ENCODE measurements around the gene ATP6V0B. TPM values are rescaled to one million over a fixed set of nuclear protein-coding genes. Genes with fewer than 3 reads are reported as not detected.

ATP6V0B gene
- total and polyA plus RNA-seq, 11 donors: 71.4 to 235 (median 93.2) TPM

DNA sequence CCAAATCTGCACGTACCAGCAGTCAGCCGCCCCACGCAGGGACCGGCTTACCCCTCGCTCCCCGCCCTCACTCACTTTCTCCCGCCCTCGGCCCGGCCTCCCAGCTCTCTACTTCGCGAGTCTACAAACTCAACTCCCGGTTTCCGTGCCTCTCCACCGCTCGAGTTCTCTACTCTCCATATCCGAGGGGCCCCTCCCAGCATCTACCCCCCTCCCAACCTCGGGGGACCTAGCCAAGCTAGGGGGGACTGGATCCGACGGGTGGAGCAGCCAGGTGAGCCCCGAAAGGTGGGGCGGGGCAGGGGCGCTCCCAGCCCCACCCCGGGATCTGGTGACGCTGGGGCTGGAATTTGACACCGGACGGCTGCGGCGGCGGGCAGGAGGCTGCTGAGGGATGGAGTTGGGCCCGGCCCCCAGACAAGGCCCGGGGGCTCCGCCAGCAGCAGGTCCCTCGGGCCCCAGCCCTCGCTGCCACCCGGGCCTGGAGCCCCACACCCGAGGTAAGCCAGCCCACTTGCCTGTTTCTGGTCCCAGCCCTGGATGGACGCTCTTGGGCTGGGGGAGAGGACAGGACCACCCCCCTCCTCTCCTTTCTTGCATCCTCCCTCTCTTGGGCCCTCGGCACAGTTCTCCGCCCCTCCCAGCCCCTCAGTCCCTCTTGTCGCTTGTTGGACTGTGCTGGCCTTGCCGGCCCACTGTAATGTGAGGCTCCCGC lies 41.2 kb upstream of the ATP6V0B start, which contains the start of gene ARTN:
TSS of gene ARTN (plus strand) at position 416 of the 715 bp plus-strand sequence. CDS start 1,856 bp downstream, outside the sequence.
- Histone ChIP-seq H3K4me3 (peak within 1 kb of the TSS in 10 of 12 donors; percentile 12 to 48 (median 41)), H3K27me3 (peaks cover 3 to 23% (median 9%) of the 10 kb centered on the region in 9 donors), H3K9me3 (no peaks in the 10 kb centered on the region), H3K36me3 (peaks cover 0 to 7% (median 0%) of the 10 kb centered on the region in 9 donors), H3K4me1 (peaks cover 3 to 28% (median 18%) of the 10 kb centered on the region in 12 donors), H3K27ac (no peak within 1 kb of the TSS)
- intact Hi-C loops (cut with DNase I): loop anchor here (1.0 to 10.0 kb wide), 6 partner anchors 96 to 409 kb away; no protein-coding TSS in a partner anchor
- ATAC-seq (peak in 1 of 4 donors; percentile 8), DNase-seq (peak in 1 of 5 donors; percentile 27)
- WGBS, 4 donors: 3 to 6% (median 5%) methylated on average over 21 to 42 of the region's 42 CpGs
- TF ChIP-seq POLR2A (IDR thresholded peaks at IDR 0.05): no peak
- TF ChIP-seq, protein P1, sequence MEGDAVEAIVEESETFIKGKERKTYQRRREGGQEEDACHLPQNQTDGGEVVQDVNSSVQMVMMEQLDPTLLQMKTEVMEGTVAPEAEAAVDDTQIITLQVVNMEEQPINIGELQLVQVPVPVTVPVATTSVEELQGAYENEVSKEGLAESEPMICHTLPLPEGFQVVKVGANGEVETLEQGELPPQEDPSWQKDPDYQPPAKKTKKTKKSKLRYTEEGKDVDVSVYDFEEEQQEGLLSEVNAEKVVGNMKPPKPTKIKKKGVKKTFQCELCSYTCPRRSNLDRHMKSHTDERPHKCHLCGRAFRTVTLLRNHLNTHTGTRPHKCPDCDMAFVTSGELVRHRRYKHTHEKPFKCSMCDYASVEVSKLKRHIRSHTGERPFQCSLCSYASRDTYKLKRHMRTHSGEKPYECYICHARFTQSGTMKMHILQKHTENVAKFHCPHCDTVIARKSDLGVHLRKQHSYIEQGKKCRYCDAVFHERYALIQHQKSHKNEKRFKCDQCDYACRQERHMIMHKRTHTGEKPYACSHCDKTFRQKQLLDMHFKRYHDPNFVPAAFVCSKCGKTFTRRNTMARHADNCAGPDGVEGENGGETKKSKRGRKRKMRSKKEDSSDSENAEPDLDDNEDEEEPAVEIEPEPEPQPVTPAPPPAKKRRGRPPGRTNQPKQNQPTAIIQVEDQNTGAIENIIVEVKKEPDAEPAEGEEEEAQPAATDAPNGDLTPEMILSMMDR (IDR thresholded peaks at IDR 0.05): no peak

DNA sequence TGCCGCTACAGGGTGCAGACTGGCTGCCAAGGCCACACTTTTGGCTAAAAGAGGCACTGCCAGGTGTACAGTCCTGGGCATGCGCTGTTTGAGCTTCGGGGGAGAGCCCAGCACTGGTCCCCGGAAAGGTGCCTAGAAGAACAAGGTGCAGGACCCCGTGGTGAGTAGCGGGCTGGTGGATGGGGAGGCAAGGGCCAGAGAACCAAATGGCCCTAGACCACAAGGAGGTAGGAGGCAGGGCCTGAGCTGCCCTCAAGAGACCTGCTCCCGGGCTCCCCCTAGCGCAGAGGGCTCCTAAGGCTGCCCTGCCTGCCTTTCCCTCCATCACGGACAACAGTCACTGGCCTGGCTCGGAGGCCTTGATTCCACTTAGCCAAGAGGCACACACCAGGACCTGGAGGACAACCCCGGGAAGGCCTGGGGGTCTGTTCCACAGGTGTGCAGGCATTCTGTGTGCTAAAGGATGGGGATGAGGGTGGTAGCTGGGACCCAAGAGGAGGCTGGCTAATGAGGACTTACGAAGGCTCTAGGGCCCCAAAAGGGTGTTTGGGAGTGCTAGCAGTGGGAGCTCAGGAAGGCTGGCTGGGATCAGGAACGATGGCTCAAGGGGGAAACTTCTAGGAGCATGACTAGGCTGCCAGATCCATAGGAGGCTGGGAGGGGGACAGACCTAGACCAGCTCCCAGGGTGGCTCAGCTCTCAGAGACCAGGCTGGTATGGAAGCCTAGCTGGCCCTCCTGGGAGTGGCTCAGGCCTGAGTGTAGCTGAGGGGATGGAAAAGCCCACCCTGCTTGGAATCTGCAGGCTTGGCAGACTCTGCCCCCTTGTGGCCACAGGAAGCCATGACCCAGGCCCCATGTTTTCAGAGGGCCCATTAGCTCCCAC lies 40.4 kb upstream of the ATP6V0B start:
- H3K9me3 ChIP-seq: no peaks in the 10 kb centered on the region
- DNase-seq: peak; percentile 52 to 82 (median 60)
- peaks cover 3 to 23% (median 9%) of the 10 kb centered on the region in 9 donors for H3K27me3 ChIP-seq
- TF ChIP-seq POLR2A (IDR thresholded peaks at IDR 0.05): no peak
- TF ChIP-seq, protein P1 (IDR thresholded peaks at IDR 0.05): peak; percentile 77 to 88 (median 80)
- no peak overlapping the region for H3K27ac ChIP-seq
- 33 to 41% (median 36%) methylated on average over 4 to 13 of the region's 13 CpGs for WGBS, 4 donors
- peak overlapping the region in 6 of 12 donors; percentile 33 to 46 (median 41) for H3K4me3 ChIP-seq
- peaks cover 0 to 7% (median 0%) of the 10 kb centered on the region in 9 donors for H3K36me3 ChIP-seq
- intact Hi-C loops (cut with DNase I): loop anchor here in 9 of 10 donors (1.0 to 10.0 kb wide), 6 partner anchors 97 to 410 kb away; no protein-coding TSS in a partner anchor
- peak in 3 of 4 donors; percentile 51 to 73 (median 66) for ATAC-seq
- H3K4me1 ChIP-seq: peaks cover 3 to 32% (median 19%) of the 10 kb centered on the region in 12 donors

DNA sequence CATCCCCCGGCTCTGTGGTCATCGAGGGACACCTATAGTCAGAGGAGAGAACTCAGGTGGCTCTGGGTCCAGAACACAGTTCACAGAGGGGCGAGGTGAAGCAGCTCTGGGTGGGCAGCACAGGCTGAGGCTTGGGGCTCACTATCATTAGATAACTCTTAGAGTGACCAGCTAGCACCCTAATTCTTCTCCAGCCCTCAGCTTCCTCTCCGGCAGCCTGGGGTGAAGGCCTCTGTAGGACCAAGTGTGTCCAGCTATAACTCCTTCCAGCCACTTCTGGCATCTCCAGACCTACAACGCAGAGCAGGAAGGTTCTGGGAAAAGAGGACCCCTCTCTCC lies 39.8 kb upstream of the ATP6V0B start:
- 46 to 63% (median 48%) methylated on average over 4 to 5 of the region's 5 CpGs for WGBS, 4 donors
- H3K27ac ChIP-seq: no peak overlapping the region
- DNase-seq: no peak
- H3K9me3 ChIP-seq: no peaks in the 10 kb centered on the region
- peaks cover 3 to 32% (median 19%) of the 10 kb centered on the region in 12 donors for H3K4me1 ChIP-seq
- intact Hi-C loops (cut with DNase I): loop anchor here in 9 of 10 donors (1.0 to 10.0 kb wide), 7 partner anchors 98 to 410 kb away; partner anchors contain the start of gene PTPRF (in 1 of the 9)
- ATAC-seq: peak in 1 of 4 donors; percentile 53
- peaks cover 3 to 23% (median 9%) of the 10 kb centered on the region in 9 donors for H3K27me3 ChIP-seq
- H3K36me3 ChIP-seq: peaks cover 0 to 6% (median 0%) of the 10 kb centered on the region in 9 donors
- H3K4me3 ChIP-seq: no peak overlapping the region
- TF ChIP-seq, protein P1 (IDR thresholded peaks at IDR 0.05): peak in 1 of 12 donors; percentile 3
- no peak for TF ChIP-seq POLR2A (IDR thresholded peaks at IDR 0.05)

All from heart left ventricle (tissue), 16 donors.